Activated CD4-positive, alpha-beta T cell treated with anti-CD3 and anti-CD28 coated beads, Interleukin-10, Interleukin-2, amounts not matched to agents 100 ng/mL and 50 ng/mL, durations not matched to agents 16 hours and 8 hours (primary cell): ENCODE measurements around the gene C15orf62.
A peak's percentile ranks its signal among the peaks of the same experiment; 100 is the strongest.

ENCODE experiments used
- DNase-seq: peaks from one replicate; pipeline ENCODE4 v3.0.0-alpha.2; 2020

C15orf62 gene

GRCh38 chr15:40756938-40757337 lies 12.8 kb upstream of the C15orf62 start:
- no peak for DNase-seq

GRCh38 chr15:40759961-40760360 lies 9.8 kb upstream of the C15orf62 start:
- DNase-seq = no peak

GRCh38 chr15:40762919-40763800 lies 6.6 kb upstream of the C15orf62 start:
- DNase-seq = peak; percentile 45

GRCh38 chr15:40763801-40764628 lies 5.8 kb upstream of the C15orf62 start, which contains the start of gene GCHFR:
Gene GCHFR (plus strand): TSS chr15:40764068. CDS start chr15:40764181, 113 bp downstream.
- peak; percentile 78 for DNase-seq

GRCh38 chr15:40764629-40765103 lies 5.1 kb upstream of the C15orf62 start:
- no peak for DNase-seq

GRCh38 chr15:40766194-40766815 lies 3.5 kb upstream of the C15orf62 start:
- DNase-seq = no peak

- DNase-seq = no peak
These were observed 2.6 kb upstream of the C15orf62 start for GRCh38 chr15:40766906-40767837.

- no peak for DNase-seq
These were observed 1.8 kb upstream of the C15orf62 start for GRCh38 chr15:40767838-40768500.

GRCh38 chr15:40768521-40769273 lies 1.1 kb upstream of the C15orf62 start:
- DNase-seq = no peak

GRCh38 chr15:40770147-40770721 lies 454 bp downstream of the C15orf62 start:
- no peak for DNase-seq

- DNase-seq = no peak
These were observed 1.5 kb downstream of the C15orf62 start for GRCh38 chr15:40771242-40771641.

- no peak for DNase-seq
These were observed 2.2 kb downstream of the C15orf62 start for GRCh38 chr15:40772014-40772413.

GRCh38 chr15:40773496-40773895 lies 3.7 kb downstream of the C15orf62 start:
- DNase-seq = no peak

- no peak for DNase-seq
These were observed 4.1 kb downstream of the C15orf62 start for GRCh38 chr15:40773902-40774301.

GRCh38 chr15:40775007-40775406 lies 5.2 kb downstream of the C15orf62 start:
- DNase-seq = no peak

- no peak for DNase-seq
These were observed 6.2 kb downstream of the C15orf62 start for GRCh38 chr15:40775740-40776536.

- peak; percentile 61 for DNase-seq
These were observed 6.9 kb downstream of the C15orf62 start for GRCh38 chr15:40776537-40777141.

GRCh38 chr15:40782609-40783227 lies 12.9 kb downstream of the C15orf62 start:
- DNase-seq = peak; percentile 80
